Myocyte (in vitro differentiated cells): Measurements from ENCODE around the gene CRACR2A. TPM values are rescaled to one million over a fixed set of nuclear protein-coding genes. Genes with fewer than 3 reads are reported as not detected.
A peak's percentile ranks its signal among the peaks of the same experiment; 100 is the strongest.

ENCODE experiments used
- DNase-seq: peaks from one replicate; pipeline ENCODE4 v3.0.0-alpha.2; 2012; ENCODE audit warnings: low read depth
- total RNA-seq: library from RNA; depleted of rRNA; stranded (reverse); fragments of >200 nt; gene quantifications from 2 replicates; pipeline ENCODE4 v1.2.3, GENCODE V29; 2014

Gene CRACR2A
- total RNA-seq, 1 donor from 2014 or later, result 2.5 TPM

DNA sequence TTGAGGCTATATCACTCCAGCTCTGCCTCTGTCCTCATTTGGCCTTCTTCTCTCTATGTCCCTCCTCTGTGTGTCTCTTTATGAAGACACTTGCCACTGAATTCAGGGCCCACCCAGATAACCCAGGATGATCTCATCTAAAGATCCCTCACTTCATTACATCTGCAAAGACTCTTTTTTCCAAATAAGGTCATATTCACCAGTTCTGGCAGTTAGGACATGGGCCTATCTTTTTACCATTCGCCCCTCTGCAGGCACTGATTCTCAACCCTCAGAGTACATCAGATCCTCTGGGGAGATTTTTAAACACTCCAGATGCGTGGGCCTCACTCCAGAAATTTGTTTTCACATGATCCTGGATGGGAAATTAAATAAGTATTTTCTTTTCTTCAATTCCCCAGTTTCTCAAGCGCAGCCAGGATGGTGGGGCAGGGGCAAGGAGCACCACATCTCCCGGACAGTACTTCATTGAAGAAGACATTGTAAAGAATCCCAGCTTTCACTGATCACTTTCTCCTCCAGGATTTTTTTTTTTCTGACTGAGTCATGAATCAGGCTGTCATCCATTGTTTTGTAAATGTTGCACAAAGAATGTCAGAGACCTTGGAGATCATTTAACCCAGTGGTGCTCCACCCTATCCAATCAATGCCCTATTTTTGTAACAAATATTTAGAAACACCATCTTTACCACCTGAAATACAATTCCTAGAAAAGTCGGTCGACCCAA is 27.4 kb downstream of the CRACR2A start:
- no peak for DNase-seq

DNA sequence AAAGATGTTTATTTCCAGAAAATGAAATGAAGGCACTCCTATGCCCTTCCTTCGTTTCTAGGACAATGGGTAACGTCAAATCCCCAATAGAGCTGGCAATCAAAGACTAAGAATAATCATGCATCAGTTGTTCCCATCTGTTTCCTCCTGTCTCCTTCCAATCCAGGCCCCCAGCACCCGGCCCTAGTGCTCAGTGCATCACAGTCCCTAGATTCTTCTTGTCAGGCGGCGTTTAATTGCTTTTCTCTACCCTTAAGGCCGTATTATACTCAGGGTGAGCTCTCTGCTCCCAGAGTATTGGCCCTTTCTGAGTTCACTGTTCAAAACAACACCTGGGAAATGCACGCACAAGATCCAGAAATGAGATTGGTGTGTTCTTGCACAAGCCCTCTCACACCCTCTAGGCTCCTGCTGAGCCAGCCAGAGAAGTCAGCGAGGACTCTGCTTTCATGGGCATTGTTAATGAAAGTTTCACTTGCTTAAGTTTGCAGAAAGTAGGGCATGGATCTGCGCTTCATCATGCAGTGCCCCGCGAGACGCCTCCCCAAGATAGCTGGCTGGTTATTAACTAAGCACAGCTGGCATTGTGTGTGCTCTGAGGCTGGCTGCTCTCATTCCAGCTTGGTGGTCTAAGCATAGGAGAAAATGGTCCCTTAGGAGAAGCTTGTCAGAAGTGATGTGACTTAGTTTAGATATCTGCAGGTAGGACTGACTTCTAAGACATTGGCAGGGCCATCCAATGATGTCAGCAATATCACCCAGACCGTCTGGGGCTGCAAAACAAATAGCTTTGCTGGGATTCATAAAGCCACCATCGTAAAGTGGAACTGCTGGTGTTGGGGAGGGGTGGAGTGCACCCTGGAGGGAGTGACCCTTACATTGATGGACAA is 28.7 kb downstream of the CRACR2A start:
- no peak for DNase-seq

DNA sequence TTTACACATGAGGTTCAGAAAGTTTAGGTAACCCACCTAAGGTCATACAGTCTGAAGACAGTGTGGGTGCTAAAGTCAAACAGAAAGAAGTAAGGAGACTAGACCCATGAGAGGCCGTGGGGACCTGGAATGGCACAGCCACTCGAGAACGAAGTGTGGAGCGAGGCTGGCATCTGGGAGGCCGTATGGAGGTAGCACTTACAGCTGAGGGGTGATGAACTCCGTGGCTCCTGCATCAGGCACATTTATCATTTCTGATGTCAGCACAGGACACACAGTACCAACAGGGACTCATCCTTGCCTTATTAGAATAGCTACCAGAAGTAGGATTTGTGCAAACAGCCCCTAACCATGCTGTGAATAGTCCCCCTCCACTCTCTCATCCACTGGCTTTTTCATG is 30.5 kb downstream of the CRACR2A start:
- DNase-seq, result no peak

DNA sequence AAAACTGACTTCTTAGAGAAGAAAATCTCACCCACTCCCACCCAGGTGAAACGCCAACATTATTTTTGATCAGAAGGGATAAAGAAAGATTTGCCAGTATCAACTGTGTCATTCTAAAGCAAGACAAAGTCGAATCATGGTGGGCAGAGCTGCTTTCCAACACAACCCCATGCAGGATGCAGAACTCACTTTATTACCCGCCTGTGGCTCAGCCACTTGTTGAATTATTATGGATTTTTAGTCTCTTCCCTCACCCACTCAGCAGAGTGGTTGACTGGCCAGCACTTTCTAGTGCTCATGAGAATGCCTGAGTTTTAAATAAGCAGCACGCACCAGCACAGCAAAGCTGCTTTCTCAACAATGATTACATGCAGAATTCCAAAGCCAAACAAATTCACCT is 32.1 kb downstream of the CRACR2A start:
- no peak for DNase-seq

DNA sequence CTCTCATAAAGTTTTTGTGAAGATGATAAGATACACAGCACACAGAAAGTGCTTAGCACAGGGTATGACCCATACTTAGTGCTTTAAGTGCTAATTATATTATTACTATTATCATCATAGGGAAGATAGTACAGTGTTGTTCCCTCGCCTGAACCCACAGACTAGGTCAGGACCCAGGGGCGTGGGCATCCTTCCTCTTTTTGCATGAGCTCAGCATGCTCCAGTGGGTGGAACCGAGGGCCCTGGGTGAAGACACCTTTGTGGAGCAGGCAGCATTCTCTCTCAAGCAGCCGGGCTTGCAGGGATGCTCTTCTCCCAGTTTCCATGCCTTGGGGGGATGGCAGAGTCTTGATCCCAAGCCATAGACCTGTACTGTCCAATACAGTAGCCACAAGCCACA is 34.8 kb downstream of the CRACR2A start:
- no peak for DNase-seq

DNA sequence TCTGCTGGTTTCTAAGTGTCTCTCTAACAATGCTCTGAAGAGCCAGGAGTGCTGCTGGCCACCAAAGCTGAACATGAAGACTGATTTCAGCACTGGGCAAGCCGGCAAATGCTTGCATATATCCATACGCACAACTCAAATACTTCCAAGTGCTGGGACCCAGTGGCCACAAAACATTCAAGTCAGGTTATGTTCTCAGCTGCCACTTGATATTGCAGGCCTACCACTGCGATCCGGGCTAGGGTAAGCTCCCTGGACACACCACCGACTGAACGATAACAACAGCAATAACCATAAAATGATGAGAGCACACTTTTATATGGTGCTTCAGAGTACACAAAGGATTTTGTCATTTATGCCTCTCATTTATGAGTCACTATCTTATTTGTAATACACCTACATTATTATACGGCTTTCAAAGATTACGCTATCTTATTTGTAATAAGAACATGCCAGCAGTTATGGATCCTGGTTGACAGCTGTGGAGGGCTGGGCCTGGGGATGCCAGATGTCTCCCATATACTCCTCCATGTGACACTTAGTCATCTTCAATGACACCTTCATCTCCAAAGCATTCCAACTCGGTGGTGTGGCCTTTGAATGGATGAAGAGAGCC is 35.5 kb downstream of the CRACR2A start:
- no peak for DNase-seq

DNA sequence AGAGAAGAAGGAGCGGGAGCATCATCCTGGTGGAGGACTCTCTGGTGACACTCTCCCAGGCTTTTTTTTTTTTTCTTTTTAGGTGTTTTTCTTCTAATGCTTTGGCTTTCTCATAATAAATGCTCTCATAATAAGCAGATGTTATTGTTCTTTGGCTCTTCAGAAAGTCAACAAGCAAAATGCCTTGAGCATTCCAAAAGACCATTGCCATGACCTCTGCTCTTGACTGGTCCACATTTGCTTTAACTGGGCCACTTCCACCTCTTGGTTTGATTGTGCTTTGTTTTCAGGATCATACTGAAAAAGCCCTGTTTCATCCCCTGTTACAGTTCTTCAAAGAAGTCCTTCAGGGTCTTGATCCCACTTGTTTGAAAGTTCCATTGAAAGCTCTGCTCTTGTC is 36.9 kb downstream of the CRACR2A start:
- no peak for DNase-seq

DNA sequence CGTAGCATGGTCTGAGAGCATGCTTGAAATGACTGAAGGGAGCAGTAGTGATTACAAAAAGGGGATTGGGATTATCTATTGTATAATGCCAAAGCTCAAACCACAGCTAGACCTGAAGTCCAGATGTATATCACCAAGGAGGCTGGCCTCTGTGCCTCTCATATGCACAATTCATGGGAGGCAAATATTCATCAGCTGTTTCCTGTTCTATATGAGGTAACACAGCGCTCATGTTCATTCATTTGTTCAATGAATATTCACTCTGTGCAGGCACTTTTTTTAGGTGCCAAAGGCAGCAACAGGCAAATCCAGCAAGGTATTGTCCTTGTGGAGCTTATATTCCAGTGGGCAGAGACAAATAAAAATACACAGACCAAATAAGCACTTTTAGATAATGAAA is 39.0 kb downstream of the CRACR2A start:
- no peak for DNase-seq

DNA sequence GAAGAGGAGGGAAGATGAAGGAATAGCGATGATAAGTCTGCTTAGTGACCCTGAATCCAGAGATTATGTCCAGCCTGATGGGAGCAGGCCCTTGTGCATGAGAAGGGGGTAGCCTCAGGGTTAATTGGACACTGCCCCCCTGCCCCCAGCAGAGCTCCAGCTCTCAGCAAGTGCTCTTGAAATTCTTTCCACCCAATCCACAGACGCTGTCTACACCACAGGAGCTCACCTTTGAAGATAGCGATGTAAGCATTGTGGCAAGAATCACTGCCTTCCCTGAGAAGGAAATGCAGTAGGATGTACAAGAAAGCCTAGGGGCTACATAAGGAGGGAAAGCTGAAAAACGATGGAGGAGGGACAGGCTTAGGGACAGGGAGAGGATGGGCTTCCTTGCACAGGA is 39.4 kb downstream of the CRACR2A start:
- no peak for DNase-seq

DNA sequence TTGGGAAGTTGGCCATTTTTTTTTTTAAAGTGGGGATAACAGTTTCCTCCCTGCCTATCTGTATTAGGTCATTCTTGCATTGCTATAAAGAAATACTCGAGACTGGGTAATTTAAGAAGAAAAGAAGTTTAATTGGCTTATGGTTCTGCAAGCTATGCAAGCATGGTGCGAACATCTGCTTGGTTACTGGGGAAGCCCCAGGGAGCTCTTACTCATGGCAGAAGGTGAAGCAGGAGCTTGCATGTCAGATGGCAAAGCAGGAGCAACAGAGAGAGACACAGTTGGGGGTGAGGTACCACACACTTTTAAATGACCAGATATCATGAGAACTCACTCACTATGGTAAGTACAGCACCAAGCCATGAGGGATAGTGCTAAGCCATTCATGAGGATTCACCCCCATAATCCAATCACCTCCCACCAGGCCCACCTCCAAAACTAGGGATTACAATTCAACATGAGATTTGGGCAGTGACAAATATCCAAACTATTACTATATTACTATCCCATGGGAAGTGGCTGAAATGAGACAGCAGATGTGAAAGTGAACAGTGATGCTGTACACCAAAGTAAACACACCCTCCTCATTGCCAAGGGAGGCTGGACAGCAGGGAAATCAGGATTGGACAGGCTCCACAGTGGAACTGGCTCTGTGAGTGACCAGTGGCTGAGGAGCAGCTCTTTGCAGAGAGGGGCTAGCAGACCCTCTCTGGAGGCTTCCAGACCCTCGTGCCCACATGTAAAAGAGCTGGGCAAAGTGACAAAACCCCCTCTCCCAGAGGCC is 40.5 kb downstream of the CRACR2A start:
- DNase-seq, result peak; percentile 47

DNA sequence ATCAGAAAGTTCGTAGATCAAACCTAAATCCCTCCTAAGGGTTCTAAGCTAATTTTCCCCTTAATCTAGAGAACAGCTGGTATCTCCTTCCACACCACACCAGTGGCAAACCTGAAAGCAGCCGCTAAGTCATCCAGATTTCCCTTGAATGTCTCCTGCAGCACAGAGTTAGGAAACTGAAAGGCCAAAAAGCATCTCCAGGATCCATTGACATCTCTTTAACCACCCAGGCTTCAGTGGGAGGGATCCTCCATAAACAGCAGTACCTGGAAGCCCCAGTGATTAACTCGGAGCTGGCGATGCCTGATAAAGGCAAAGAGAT is 47.6 kb downstream of the CRACR2A start:
- no peak for DNase-seq

DNA sequence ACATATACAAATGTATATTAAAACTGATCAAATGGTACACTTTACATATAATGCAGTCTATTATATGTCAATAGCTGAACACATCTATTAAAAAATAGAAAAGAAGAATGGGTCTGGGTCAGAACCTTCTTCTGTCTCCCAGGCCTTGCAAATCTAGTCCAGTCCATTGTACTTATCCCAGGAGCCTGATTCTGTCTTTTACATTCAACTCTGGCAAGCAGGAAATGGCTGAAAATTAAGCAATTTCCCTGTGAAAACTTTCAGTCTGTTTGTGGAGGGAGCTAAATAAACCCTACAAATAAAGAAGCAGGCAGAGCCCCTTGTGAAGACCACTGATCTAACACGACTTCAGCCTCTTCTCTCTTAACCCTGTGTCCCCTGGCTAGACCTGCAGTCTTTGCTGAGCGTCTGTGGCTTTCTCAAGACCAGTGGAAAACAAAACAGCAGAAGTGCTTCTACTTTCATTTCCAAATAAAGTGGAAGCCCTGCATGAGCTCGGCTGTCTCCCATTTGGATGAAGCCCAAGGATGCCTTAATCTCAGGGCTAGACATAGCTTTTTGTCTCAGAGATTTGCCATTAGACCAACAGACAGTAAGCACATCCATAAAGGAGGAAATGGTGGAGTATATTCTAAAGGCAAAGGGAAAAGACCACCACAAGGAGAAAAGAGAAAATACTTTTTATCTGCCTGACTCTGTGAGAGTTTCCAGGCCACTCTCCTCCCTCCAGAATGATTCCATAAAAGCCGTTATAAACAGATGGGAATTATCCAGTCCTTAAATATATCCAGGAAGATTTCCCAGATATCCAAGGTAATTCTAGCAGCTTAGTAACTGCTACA is 48.2 kb downstream of the CRACR2A start:
- DNase-seq, result peak; percentile 48

DNA sequence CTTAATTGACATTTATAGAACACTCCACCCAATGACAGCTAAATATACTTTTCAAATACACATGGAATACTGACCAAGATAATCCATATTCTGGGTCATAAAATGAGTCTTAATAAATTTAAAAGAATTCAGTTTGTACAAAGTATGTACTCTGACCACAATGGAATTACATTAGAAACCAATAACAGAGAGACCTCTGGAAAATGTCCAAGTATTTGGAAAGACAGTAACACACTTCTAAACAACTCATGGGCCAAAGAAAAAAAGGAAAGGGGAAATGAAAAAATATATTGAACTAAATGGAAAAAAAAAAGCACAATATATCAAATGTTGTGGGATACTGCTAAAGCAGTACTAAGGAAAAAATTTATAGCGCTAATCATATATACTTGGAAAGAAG is 52.0 kb downstream of the CRACR2A start:
- peak; percentile 36 for DNase-seq

DNA sequence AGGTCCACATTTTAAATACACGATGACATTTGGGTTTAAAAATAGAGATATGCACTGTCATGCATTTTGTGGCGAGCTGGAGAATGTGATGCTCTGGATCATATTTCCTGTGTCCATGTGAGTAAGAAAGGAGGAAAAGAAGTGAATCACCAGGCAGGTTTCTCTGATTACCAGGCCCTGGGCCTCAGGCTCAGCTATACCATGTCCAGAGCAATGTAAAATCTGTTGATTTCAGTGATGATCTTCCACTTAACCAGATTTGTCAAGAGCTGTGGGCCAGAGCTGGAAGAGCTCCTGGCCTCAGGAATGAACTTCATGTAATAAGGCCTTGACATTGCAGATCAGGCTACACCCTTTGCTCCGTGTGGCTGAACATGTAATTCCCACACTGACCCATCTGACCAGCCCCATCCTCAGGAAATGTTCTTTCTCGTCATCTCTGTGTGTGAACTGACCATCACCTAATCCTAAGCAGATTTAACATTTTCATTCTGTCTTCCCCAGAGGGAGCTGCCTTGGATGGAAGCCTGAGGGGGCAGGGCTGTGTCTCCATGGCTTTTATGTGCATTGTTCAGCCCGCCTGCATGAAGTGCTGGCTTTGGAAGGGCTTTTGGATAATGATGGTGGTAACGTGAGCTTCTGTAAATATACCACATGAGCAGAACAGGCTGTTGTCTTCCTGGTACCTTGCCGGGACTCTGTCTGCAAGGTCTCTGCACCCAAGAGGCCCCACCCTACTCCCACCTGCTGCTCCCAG is 54.5 kb downstream of the CRACR2A start:
- DNase-seq, result peak; percentile 95

DNA sequence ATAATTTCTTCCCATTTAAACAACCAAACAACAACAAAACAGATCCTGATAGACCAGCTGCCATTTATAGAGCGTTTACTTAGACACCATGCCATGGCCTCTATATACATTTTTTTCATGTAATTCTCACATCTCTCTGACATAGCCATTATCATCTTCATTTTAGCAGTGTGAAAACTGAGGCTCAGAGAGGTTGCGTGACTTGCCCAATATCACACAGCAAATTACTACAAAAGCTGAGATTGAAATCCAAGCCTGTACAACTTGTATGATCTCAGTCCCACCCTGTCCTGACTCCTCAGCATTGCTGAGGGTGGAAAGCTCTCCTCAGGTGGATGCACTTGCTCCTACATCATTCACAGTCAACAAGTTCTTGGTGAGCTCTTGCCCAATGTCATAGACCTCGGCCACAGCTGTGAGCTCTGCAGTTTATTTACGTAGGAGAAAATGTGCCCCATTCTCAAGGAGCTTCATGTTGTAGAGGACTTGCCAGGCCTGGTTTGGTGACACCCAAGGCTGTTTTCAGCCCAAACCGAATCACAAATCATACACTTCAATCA is 55.5 kb downstream of the CRACR2A start:
- peak; percentile 84 for DNase-seq

DNA sequence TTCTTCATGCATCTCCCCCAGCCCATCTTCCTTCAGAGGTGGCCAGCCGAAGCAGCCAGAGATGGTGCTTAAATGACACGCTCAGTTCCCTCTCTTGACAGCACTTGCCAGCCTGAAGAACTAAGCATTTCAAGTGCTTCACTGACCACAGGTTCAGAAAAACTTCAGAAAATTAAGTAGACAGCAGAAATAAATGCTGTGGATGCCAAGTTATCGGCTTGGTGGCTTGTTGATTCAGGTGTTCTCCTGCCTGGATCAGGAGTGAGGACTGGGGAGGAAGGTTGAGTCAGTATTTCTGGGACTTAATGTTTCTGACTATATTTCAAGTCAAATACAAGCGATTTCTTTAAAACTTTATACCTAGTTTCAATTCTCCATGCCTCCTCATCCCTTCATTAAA is 58.2 kb downstream of the CRACR2A start:
- no peak for DNase-seq

DNA sequence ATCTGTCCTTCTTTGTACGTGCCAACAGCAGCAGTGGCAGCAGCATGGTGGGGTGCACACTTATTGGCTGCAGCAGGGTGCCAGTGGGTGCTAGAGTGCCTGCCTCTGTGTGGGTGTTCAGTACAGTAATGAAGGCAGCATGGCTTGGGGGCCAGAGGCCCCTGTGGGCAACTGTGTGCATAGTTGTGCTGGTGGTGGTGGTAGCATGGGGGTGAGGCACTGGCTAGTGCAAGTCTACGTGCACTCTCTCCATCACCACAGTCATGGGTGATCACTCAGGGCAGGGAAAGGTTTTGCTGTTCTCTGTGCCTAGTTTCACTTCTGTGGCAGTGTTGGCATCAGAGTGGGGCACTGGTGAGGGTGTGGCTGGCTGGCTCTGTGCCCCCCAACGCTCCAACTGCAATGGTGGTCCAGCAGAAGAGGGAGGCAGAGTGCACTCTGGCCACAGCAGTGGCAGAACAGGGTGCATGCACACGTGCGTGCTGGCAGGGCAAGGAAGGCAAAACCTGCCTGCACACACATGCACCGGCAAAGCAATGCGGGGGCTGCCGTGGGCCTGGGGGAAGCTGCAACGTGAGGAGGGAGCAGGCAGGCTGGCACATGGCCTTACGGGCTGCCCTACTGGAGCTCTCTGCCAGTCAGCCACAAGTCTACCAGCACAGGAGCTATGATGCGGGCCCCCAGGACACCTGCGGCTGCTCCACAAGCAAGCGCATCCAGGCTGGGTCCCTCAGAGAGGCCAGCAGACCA is 60.1 kb downstream of the CRACR2A start:
- no peak for DNase-seq

DNA sequence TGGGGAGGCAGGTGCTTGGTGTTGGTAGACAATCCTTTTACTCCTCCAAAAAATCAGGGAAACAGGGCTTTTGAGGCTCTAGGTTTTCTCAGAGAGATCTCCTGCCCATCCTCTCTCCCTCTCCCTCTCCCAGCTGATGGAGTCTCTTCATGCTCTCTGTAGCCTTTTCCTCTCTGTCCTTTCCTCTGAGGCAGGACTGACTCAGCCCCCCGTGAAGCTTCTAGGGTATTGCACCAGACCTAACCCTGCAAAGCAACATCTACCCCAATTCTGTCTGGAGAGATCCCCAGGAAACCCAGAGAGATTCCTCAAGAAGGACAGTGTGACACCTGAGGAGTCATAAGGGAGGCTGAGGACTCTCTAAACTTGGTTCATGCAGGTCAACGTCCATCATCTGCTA is 66.4 kb downstream of the CRACR2A start:
- DNase-seq, result no peak

DNA sequence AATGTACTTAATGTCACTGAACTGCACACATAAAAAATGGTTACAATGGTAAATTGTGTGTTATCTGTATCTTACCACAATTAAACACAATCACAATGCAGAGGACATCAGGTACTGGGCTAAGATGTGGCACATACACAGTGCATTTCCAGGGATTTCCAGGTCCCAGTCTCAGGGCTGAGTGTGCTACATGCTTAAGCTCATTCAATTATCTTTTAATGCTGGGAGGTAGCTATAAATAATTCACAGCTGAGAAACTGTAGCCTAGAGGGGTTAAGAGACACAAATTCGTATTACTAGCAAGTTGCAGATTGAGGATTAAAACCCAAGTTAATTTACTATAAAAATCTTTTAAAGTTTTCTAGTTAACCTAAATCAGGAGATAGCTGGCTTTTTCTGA is 67.1 kb downstream of the CRACR2A start:
- DNase-seq, result no peak
